Head of caudate nucleus (tissue), 42 donors: ENCODE results near the gene AK5.
"Not testable (repeated sequence)": the region's sequence is repeated elsewhere in the genome, so short reads cannot be mapped to it uniquely, and the experiment has no call there.

Experiments
- DNase-seq, 42 donors: peaks; one replicate each; pipeline versions ENCODE4 v3.0.0 to v3.0.0-alpha.2; 2020 to 2021; ENCODE audit warnings: mixed read lengths in 7 of 42
- intact Hi-C: fragments of 100-400 bp; cut with DNase I; formaldehyde crosslinking; loops from one replicate; pipeline ENCODE4 v1.15.0; 2022

Gene AK5

DNA sequence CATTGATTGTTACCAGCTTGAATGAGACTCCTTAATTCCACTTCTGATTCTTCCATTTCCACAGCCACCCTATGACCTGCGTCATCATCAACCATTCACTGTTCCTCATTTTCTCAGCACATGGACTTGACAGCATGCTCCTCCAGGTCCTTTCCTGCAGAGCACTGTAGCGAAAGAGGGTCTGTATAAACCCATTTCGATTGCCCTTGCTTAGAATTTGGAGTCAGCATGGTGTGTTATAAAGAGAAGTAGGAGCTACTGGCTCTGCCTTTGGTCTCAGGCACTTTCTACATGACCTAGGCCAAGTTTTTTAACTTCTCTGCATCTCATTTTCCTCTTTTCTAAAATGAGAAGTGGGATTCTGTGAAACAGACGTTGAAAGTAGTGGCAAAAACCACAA lies 133.8 kb downstream of the AK5 start:
- DNase-seq = no peak
- intact Hi-C loops = no loop called here

DNA sequence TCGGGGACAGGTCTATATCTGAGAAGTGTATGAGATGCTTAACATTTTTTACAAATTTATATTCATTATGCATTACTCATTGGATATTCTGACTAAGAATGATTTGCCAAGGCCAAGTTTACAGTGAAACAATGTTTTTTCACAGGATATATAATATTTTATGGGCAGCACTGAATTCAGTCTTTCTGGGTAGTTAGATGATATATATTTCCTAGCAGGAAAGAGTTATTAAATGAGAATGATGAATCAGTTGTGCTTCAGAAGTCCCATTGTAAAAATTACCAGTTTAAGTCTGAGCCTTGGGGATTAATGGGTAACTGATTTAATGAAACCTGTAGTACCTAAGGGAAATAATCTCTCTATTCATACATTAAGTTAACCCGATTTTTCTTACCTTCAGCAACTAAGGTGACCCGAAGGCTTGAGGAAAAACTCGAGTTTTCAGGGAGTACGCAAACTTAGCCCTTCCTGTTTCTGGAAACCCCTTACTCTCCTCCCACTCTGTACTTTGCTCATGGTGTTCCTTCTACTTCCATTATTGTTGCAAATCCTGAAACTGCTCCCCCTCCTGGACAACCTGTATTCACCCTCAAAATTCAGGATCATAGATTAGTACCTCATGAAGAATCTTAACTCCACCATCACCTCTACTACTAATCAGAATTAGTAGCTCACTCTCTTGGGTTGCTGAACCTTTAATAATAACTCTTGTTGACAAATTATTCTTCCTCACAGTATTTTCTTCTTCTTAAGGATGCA lies 135.1 kb downstream of the AK5 start:
- intact Hi-C loops = no loop called here
- no peak for DNase-seq

DNA sequence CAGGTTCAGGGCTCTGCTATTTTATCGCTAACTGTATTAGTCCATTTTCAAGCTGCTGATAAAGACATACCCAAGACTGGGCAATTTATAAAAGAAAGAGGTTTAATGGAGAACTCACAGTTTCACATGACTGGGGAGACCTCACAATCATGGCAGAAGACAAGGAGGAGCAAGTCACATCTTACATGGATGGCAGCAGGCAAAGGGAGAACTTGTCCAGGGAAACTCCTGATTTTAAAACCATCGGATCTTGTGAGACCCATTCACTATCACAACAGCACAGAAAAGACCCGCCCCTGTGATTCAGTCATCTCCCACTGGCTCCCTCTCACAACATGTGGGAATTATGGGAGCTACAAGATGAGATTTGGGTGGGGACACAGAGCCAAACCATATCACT lies 136.2 kb downstream of the AK5 start:
- DNase-seq, intact Hi-C loops: not testable (repeated sequence)

DNA sequence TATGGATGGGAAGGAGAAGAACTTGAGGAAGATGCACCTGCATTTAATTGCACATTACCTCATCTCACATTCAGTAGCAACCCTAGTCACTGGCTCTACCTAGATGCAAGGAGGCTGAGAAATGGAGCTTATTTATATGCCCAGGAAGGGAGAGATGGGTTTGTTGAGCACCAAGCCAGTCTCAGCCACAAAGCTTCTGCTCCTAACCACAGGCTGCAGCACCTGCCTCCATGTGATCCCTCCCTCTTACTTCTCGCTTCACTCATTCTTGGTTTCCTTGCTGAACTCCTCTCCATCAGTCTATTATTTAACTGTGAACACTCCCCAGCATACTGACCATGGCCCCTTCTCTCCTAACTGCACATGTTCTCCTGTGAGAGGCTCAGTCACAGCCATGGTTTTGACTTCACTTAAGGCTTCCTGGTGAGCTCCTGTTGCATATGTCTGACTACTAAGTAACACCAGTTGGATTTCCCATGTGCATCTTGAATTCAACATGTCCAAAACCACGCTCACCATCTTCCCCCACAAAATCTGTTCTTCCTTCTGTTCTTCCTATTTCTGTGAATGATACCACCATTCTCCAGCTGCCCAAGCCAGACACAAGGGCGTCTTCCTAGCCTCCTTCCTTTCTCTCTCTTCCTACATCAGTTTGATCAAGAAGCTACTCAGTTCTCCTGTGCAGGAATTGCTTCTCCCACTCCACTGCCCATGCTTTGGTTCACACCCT lies 139.8 kb downstream of the AK5 start:
- intact Hi-C loops = no loop called here
- DNase-seq = no peak

DNA sequence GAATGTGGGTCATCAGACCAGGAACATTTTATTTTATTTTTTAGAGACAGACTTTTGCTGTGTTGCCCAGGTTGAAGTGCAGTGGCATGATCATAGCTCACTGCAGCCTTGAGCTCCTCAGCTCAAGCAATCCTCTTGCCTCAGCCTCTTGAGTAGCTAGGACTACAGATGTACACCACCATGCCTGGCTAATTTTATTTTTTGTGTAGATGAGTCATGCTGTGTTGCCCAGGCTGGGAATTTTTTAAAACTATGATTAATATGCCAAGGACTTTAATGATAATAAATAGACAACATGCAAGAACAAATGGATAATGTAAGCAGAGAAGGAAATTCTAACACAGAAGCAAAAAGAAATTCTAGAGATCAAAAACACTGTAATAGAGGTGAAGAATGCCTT lies 142.4 kb downstream of the AK5 start:
- DNase-seq = no peak
- intact Hi-C loops = no loop called here

DNA sequence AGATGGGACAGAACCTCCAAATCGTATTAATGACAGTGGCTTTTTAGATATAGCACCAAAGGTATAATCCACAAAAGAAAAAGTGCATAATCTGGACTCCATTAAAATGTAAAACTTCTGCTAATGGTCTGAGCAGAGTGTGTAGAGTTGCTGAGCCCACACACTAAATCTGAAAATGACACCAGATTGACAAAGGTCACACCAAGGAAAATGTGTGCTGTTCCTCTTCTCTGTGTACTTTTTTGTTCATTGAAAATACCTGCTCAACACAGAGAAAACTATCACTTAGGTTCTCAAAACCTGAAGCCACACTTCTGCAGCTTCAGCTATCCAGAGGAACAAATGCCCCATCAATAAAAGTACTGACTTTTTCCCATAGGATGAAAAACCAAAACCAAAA lies 146.2 kb downstream of the AK5 start:
- intact Hi-C loops = no loop called here
- no peak for DNase-seq

DNA sequence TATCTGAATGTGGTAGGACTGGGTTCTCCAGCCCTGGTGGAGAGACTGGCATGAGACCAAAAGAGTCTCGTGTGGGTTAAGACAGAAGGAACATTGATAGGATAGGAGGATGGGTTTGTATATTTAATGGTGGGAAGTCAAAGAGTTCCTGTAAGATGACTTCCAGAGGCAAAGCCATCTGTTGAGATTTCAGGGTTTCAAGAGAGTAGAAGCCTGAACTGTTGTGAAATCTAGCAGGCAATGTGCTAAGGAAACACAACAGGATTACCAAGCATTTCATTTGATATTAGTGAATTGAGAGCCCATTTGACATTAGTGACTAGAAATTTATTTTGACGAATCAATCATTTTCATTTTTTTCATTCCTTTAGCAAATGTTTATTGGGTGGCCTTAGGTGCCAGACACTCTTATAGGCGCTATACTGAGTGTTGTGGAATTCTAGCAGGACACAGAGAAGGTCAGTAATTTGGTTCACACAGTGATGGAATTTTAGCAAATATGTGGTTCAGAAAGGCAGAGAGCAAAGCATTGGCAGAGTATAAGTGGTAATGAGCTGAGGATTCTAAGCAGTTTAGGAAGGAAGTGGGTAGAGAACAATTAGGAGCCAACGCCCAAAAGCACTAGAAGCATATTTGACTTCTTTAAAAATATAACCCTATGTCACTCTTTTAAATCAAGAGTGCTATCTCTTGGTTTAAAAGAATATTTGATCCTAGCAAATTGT lies 149.3 kb downstream of the AK5 start:
- peak in 2 of 42 donors; percentile 11 to 41 for DNase-seq
- intact Hi-C loops = no loop called here

DNA sequence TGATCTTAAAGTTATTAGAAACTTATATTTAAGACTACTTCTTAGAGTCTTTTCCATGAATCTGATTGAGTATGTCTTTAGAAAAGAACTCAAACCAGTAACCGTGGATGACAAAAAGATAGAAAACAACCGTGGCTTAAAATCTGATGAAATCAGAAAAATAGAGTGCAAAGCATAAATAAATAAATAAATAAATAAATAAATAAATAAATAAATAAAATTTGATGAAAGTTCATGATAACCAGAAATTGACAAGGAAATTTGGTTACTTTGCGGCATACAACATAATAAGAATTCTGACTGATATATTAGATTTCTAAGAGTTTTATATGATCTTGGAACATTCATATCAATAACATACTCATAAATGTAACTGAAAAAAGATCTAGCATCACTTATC lies 152.1 kb downstream of the AK5 start:
- no peak for DNase-seq
- intact Hi-C loops = no loop called here

DNA sequence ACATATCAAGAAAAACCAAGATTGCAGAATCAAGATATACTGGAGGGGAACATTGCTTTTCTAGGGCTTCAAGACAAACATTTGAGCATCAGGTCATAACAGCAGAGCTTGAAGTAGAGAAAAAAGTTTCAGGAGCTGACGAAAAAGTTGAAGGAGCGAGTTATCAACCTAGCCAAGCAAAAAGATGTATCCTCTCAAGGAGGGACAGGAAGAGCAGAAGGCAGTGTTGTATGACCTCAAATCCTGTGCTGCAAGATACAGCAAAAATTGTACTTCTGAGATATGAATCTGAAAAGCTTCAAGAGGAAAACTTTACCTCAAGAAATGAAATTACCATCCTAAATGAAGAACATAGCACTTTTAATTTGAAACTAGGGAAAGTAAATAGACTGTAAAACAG lies 153.1 kb downstream of the AK5 start:
- intact Hi-C loops = no loop called here
- DNase-seq = no peak

DNA sequence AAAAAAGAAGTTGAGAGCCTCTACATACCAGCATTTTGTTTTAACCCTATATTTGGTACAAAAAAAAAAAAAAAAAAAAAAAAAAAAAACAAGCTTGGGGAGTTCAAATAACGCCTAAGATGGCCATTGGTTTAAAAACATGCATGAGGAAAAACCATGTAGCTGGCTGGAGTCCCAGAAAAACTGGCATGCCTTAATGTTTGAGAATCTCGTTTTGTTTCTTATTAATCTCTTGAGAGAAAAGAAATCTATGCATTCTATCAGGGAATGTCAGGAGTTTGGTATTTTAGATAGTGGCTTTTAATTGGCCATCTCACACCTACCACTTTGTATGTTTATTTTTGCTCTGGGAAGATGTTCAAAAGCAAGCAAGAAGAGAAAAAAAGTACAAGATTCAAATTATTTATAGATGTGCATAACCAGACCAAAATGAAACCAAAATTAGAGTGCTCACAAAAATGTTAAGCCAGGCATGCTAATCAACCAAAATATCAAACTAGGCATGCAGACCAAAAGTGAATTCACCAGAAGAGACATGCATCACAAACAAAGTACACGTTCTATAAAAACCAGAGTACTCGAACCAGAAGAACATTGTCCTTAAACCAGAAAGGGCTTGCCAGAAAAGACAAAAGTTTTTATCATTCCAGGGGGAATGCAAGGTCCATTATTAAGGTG lies 156.6 kb downstream of the AK5 start:
- intact Hi-C loops = no loop called here
- peak in 3 of 42 donors; percentile 14 to 55 (median 23) for DNase-seq

DNA sequence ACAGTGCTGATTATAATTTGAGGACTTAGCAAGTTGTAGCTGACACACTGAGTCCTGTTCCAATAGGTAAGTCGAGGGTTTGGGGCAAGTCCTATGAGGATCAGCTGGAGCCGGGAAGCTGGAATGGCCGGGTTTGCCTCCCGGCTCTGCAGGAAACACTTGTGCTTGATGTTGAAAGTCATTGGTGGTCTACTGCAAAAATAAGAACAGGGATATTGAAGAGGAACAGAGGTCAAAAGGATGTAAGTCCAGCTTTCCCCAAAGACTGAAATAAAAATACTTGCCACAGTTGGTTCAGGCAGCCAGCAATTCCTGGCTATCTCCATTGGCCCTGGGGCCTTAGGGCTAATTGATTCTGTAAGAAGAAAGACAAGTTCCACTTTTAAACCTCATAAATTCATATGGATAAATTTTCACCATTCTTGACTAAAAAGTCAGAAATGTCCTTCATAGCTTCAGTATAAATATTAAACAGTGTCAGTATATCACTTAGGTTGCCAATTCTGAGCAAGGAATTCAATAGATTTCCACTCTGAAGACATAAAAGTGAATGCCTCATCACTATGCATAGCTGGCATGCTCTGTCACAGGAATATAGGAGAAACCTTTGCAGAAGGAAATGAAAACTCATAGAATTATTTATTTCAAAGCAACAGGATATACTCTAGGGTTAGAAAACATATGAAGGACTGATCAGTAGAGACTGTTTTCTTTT lies 165.2 kb downstream of the AK5 start:
- no peak for DNase-seq
- intact Hi-C loops = no loop called here

DNA sequence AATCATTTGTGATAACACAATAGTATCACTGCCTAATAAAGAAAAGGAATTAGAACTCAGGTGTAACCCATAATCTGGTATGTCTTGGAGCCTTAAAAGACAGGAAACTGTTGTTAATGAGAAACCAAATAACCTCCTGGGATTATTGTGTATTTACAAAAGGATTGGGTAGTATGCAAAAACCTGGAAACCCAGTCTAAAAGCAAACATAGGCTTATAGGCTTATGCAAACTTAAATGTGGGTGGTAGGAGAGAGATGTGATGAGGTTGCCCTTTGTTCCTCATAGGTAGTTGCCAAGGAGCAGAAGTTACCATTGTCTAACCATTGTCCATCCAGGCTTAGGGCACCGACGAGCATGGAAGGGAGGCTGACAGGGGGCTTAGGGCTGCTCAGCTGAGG lies 165.8 kb downstream of the AK5 start:
- intact Hi-C loops = no loop called here
- no peak for DNase-seq

DNA sequence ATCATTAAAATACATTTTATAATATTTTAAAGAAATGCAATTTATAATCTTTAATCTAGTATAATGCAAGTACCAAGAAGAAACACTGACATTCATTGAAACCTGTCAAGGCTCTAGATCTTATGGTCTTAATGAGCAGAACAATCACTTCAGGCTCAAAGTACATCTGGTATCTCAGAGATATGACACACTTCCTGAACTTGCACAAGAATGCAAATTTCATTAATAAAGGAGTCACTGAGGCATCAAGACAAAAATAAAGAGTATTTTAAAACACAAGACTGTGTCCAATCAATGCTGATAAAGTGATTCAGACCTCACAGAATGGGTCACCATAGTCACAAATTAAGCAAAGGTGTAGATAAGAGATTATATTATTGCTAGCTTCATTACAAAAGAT lies 178.1 kb downstream of the AK5 start:
- intact Hi-C loops = no loop called here
- no peak for DNase-seq

DNA sequence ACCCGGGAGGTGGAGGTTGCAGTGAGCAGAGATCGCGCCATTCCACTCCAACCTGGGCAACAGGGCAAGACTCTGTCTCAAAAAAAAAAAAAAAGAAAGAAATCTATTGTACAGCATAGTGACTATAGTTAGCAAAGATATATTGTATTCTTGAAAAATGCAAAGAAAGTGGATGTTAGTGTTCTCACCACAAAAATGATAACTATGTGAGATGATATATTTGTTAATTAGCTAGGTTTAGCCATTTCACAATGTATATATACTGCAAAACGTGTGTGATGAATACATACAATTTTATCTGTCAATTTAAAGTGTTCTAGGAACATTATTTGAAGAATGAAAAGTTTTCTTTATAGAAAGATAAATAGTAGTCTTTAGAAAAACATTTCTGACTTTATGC lies 179.9 kb downstream of the AK5 start:
- DNase-seq = no peak
- intact Hi-C loops = no loop called here

DNA sequence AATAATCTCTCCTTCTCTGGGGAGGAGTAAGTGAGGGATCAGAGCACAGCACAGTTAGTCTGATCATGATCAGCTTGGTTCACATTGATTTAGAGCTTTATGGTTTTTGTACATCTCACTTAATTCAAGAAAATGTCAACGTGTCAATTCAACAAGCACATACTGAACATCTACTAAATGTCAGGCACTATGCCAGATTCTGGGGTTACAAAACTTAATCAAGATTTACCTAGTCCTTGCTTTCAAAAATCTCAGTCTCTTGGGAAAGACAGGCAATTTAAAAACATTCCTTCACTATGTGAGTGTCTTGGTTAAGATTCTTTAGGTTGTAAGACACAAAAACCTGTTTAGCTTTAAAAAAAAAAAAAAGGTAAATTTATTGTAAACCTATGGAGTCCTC lies 181.4 kb downstream of the AK5 start:
- DNase-seq = no peak
- intact Hi-C loops = no loop called here

DNA sequence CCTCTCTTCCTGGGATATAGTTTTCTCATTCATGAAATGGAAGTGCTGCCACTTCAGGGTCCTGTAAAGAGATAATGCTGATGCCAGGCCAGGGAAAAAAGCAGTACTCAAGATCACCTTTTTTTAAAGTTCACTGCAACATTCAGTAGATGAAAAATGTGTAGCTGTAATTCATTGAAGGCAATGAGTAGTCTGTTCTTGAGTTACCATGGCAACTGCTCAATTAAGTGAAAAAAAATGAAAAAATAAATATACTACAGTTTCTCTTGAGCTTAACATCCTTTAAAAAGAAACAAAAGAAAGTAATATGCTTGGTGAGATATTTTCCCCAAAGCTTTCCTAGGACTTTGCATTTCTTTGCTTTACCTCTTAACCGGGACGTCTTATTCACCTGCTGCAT lies 183.3 kb downstream of the AK5 start:
- intact Hi-C loops = no loop called here
- DNase-seq = no peak

DNA sequence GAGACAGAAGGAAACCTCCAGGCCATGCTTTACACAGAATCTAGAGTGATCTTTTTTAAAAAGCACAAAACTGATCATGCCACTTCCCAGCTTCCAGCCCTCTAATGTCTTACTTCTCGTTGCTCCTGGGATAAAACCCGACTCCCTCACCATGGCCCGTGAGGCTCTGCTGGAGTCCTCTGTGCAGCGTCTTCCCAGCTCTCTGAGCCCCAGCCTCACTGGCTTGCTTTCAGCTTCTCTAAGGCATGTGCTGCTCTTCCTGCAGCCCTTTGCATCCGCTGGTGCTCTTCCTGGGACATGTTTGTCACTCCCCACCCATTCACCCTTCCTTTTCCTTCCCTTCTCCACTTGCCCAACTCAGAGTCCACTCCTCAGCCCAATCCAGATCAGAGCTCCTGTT lies 184.1 kb downstream of the AK5 start:
- DNase-seq = no peak
- intact Hi-C loops = no loop called here

DNA sequence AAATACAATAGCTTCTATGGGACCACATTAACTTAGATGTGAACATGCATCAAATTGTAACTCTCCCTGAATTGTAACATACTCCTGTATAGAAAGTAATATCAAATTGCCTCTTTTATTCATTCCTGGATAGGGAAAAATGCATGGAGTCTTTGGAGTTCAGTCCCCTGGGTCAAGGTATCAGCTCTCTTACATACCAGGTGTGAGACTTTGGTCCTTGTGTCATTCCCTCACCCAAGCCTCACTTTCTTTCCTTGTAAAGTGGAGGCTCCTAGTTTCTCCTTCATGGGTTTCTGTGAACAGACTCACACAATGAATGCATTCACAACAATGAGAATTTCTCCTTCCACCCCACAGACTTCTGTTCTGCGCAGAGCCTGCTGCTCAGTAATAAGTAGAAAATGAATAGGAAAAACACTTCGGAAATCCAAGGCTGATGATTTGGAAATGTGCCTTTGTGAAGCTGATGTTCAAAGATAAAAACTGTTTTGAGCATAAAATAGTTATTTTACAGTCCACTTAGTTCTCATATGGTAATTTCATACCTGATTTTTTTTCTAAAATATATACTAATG lies 185.3 kb downstream of the AK5 start:
- DNase-seq = peak in 11 of 42 donors; percentile 22 to 67 (median 39)
- intact Hi-C loops = no loop called here

DNA sequence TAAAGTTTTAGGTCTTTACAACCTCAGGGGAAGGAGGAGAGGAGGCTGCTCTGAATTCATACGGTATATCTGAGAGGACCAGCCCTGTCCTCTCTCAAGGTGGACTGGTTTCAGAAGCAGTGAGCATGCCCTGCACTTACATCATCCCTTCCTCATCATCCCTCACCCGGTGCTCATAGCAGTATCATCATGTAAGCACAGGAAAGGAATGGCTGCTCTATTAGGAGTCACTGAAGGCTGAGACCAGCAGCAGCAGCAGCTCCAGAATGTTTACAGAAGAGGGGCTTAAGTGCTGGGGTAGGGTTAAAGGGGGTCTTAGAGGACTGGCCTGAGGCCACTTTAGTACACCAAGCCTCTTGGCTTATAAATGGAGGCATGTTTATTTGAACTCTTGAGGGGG lies 185.9 kb downstream of the AK5 start:
- intact Hi-C loops = no loop called here
- no peak for DNase-seq
